ENCODE measurements around the gene TCF25. TPM values are rescaled to one million over a fixed set of nuclear protein-coding genes. Genes with fewer than 3 reads are reported as not detected.
A peak's percentile ranks its signal among the peaks of the same experiment; 100 is the strongest.
"Not testable (repeated sequence)": the region's sequence is repeated elsewhere in the genome, so short reads cannot be mapped to it uniquely, and the experiment has no call there.

TCF25 gene
- total and polyA plus RNA-seq, 11 donors, result 52.5 to 115 (median 96.4) TPM

- H3K9me3 ChIP-seq, result no peaks in the 10 kb centered on the region
- H3K36me3 ChIP-seq, result no peaks in the 10 kb centered on the region
- peaks cover 0 to 18% (median 11%) of the 10 kb centered on the region in 12 donors for H3K4me1 ChIP-seq
Observed at GRCh38 chr16:89829630-89830437, 43.6 kb upstream of the TCF25 start.

DNA sequence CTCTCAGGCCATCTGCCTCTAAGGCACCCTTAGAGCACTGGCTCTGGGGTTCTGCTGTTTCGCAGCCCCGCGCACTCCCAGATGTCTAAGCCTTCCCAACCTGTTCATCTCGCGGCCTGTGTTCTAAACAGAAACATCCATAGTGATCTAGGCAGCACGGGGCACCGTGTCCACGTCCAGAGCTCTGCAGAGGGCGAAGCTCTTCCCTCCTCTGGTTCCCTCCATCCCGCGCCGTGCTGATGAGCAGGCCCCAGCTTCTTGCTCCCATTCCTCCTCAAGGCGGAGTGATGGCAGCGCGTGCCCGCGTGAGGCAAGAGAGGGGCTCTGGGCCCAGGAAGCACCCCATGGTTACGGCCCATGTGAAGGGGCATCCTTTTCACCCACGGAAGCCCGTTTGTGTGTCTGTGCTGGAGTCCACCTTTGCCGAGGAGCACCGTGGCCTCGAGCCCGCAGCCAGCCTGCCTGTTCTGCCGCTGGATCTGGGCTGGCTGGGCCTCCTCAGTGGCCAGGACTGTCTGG, 41.5 kb upstream of the TCF25 start:
- Histone ChIP-seq H3K27me3 (peaks cover 0 to 12% (median 0%) of the 10 kb centered on the region in 9 donors), H3K36me3 (no peaks in the 10 kb centered on the region), H3K9me3 (no peaks in the 10 kb centered on the region), H3K4me1 (peaks cover 0 to 18% (median 11%) of the 10 kb centered on the region in 12 donors), H3K4me3 (no peak overlapping the region), H3K27ac (no peak overlapping the region)
- DNase-seq (peak in 1 of 5 donors; percentile 24), ATAC-seq (no peak)
- TF ChIP-seq, protein P1, sequence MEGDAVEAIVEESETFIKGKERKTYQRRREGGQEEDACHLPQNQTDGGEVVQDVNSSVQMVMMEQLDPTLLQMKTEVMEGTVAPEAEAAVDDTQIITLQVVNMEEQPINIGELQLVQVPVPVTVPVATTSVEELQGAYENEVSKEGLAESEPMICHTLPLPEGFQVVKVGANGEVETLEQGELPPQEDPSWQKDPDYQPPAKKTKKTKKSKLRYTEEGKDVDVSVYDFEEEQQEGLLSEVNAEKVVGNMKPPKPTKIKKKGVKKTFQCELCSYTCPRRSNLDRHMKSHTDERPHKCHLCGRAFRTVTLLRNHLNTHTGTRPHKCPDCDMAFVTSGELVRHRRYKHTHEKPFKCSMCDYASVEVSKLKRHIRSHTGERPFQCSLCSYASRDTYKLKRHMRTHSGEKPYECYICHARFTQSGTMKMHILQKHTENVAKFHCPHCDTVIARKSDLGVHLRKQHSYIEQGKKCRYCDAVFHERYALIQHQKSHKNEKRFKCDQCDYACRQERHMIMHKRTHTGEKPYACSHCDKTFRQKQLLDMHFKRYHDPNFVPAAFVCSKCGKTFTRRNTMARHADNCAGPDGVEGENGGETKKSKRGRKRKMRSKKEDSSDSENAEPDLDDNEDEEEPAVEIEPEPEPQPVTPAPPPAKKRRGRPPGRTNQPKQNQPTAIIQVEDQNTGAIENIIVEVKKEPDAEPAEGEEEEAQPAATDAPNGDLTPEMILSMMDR (IDR thresholded peaks at IDR 0.05), result no peak
- no peak for TF ChIP-seq POLR2A (IDR thresholded peaks at IDR 0.05)
- 94 to 95% (median 94%) methylated on average over 20 to 25 of the region's 25 CpGs for WGBS, 4 donors
- intact Hi-C loops (cut with DNase I), result no loop called here

More at GRCh38 chr16:89829630-89830437, 43.6 kb upstream of the TCF25 start:
- TF ChIP-seq, protein P1 (IDR thresholded peaks at IDR 0.05), result no peak
- no peak for TF ChIP-seq POLR2A (IDR thresholded peaks at IDR 0.05)
- ATAC-seq (no peak), DNase-seq (peak in 1 of 5 donors; percentile 24)
- intact Hi-C loops (cut with DNase I), result no loop called here
- no peak overlapping the region for H3K4me3 ChIP-seq
- no peak overlapping the region for H3K27ac ChIP-seq
- 82 to 86% (median 84%) methylated on average over 13 to 17 of the region's 17 CpGs for WGBS, 4 donors
- peaks cover 0 to 12% (median 0%) of the 10 kb centered on the region in 9 donors for H3K27me3 ChIP-seq

DNA sequence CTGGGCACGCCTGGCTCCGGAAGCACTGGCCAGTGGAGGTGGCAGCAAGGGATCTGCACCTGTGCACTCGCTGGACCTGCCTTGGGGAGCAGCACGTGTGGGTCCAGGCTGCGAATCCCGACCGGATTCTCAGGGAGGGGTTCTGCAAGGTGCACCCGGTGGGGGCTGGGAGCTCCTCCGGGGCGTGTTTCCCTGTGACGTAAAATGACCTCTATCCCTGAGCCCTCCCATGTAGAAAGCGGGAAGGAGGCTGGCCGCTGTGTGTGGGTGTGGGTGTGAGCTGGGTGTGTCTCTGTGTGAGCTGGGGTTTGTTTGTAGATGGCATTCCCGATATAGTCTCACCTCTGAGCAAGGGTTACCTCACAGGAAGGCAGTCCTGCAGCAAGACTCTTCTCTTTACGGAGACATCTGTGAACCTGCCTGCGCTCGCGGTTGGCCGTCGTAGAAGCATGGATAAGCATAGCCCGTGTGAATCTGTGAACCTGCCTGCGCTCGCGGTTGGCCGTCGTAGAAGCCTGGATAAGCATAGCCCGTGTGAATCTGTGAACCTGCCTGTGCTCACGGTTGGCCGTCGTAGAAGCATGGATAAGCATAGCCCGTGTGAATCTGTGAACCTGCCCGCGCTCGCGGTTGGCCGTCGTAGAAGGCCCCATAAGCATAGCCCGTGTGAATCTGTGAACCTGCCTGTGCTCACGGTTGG, 39.6 kb upstream of the TCF25 start:
- H3K27me3 ChIP-seq; ATAC-seq; DNase-seq; H3K27ac ChIP-seq; H3K4me3 ChIP-seq; intact Hi-C loops (cut with DNase I); H3K36me3 ChIP-seq; H3K9me3 ChIP-seq: not testable (repeated sequence)
- peaks cover 0 to 18% (median 3%) of the 10 kb centered on the region in 12 donors for H3K4me1 ChIP-seq
- WGBS, 4 donors, result 92 to 98% (median 97%) methylated on average over 38 to 39 of the region's 39 CpGs

DNA sequence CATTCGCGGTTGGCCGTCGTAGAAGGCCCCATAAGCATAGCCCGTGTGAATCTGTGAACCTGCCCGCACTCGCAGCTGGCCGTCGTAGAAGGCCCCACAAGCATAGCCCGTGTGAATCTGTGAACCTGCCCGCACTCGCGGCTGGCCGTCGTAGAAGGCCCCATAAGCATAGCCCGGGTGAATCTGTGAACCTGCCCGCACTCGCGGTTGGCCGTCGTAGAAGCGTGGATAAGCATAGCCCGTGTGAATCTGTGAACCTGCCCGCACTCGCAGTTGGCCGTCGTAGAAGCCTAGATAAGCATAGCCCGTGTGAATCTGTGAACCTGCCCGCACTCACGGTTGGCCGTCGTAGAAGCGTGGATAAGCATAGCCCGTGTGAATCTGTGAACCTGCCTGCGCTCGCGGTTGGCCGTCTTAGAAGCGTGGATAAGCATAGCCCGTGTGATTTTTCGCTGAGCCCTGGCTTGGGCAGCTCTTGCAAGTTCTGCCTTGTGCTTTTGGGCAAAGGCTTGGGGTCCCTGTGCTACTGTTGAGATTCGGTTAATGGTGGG, 38.5 kb upstream of the TCF25 start:
- peaks cover 0 to 15% (median 0%) of the 10 kb centered on the region in 12 donors for H3K4me1 ChIP-seq
- H3K9me3 ChIP-seq; H3K4me3 ChIP-seq; H3K27ac ChIP-seq; intact Hi-C loops (cut with DNase I); DNase-seq; H3K27me3 ChIP-seq; ATAC-seq; H3K36me3 ChIP-seq: not testable (repeated sequence)
- 95 to 98% (median 97%) methylated on average over 42 of the region's 42 CpGs for WGBS, 4 donors

DNA sequence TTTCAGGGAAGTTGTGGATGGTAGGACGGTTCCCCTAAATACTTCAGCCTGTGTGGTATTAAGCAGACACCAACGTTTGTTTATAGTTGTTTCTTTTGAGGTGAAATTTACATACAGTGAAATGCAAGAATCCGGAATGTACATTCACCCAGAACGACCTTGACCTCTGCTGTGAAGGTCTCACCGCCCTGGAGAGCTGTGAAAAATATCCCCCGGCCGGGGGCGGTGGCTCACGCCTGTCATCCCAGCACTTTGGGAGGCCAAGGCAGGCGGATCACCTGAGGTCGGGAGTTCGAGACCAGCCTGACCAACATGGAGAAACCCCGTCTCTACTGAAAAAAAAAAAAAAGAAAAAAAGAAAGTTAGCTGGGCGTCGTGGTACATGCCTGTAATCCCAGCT, 36.9 kb upstream of the TCF25 start:
- intact Hi-C loops (cut with DNase I); H3K9me3 ChIP-seq: not testable (repeated sequence)

More for the DNA sequence above, 36.9 kb upstream of the TCF25 start:
- H3K4me1 ChIP-seq, result peaks cover 0 to 15% (median 0%) of the 10 kb centered on the region in 12 donors
- ATAC-seq, DNase-seq, H3K36me3 ChIP-seq, H3K27ac ChIP-seq, H3K4me3 ChIP-seq, H3K27me3 ChIP-seq: not testable (repeated sequence)
- 84 to 87% (median 87%) methylated on average over 15 of the region's 15 CpGs for WGBS, 4 donors
